Endodermal cell (in vitro differentiated cells): Measurements from ENCODE around the gene SRCAP. TPM values are rescaled to one million over a fixed set of nuclear protein-coding genes. Genes with fewer than 3 reads are reported as not detected.

ENCODE experiments used
- DNase-seq: peaks from one replicate; pipeline ENCODE4 v3.0.0-alpha.2; 2017
- H3K27ac ChIP-seq: 2 replicates; pipeline ENCODE4 v1.5.1; 2013; ENCODE audit warnings: mild to moderate bottlenecking, low read depth, low read length, moderate library complexity
- H3K27me3 ChIP-seq: 2 replicates; pipeline ENCODE4 v1.6.1; 2013; ENCODE audit warnings: mild to moderate bottlenecking, low read length, moderate library complexity; ENCODE audit not compliant: insufficient read depth, control insufficient read depth, poor library complexity, severe bottlenecking
- H3K36me3 ChIP-seq: 2 replicates; pipeline ENCODE4 v1.7.0; 2013; ENCODE audit warnings: mild to moderate bottlenecking, low read length, moderate library complexity; ENCODE audit not compliant: control insufficient read depth, insufficient read depth
- H3K4me1 ChIP-seq: one replicate; pipeline ENCODE4 v1.7.0; 2013; ENCODE audit warnings: low read length; ENCODE audit not compliant: control insufficient read depth, insufficient read depth
- H3K4me3 ChIP-seq: 2 replicates; pipeline ENCODE4 v1.5.1; 2013; ENCODE audit warnings: mild to moderate bottlenecking, low read length, moderate library complexity
- H3K9ac ChIP-seq: 2 replicates; pipeline ENCODE4 v1.6.1; 2013; ENCODE audit warnings: mild to moderate bottlenecking, low read length, moderate library complexity; ENCODE audit not compliant: poor library complexity, severe bottlenecking; ENCODE audit errors: extremely low read depth
- H3K9me3 ChIP-seq: 2 replicates; pipeline ENCODE4 v1.6.1; 2013; ENCODE audit warnings: mild to moderate bottlenecking, low read length, moderate library complexity; ENCODE audit not compliant: control insufficient read depth
- H3K27ac Mint-ChIP-seq: 2 replicates; pipeline ENCODE4 v1.8.0; 2020; ENCODE audit warnings: mixed read lengths
- H3K27me3 Mint-ChIP-seq: 2 replicates; pipeline ENCODE4 v1.8.0; 2021; ENCODE audit warnings: mild to moderate bottlenecking, mixed read lengths; ENCODE audit not compliant: insufficient read depth
- H3K36me3 Mint-ChIP-seq: 2 replicates; pipeline ENCODE4 v1.8.0; 2020; ENCODE audit warnings: low read depth, mixed read lengths
- H3K4me1 Mint-ChIP-seq: 2 replicates; pipeline ENCODE4 v1.8.0; 2020; ENCODE audit warnings: mixed read lengths
- H3K4me3 Mint-ChIP-seq: 2 replicates; pipeline ENCODE4 v1.8.0; 2020; ENCODE audit warnings: mild to moderate bottlenecking, moderate library complexity, mixed read lengths
- H3K9me3 Mint-ChIP-seq: 2 replicates; pipeline ENCODE4 v1.8.0; 2020; ENCODE audit warnings: mild to moderate bottlenecking, mixed read lengths
- WGBS, 2 experiments: methylation state at CpG; one replicate each; pipeline versions ENCODE4 v1.1.5 to v1.1.7; 2013; ENCODE audit warnings: missing lambda C conversion rate in 2 of 2, mixed read lengths in 1 of 2; ENCODE audit not compliant: insufficient coverage in 1 of 2, insufficient read length in 1 of 2; 5-methylcytosine and 5-hydroxymethylcytosine counted together
- total RNA-seq, 2 donors: library from RNA; stranded (reverse); fragmentation: NEBNext Ultra II Directional in 1 of 2; extraction: Animal tissue kit (Norgen Biotek cat#: 25700) in 1 of 2; gene quantifications; 2 replicates in 1 of 2; 3 replicates in 1 of 2; pipeline ENCODE4 v1.2.1, GENCODE V29; 2021
- TF ChIP-seq, protein P1 (sequence below): fragments of 200-600 bp; sonication (generic); conservative IDR thresholded peaks from 2 replicates; pipeline ENCODE4 v1.5.0; 2021; ENCODE audit warnings: antibody characterized with exemption, mild to moderate bottlenecking

SRCAP gene
- total RNA-seq, 2 donors from 2014 or later: 57.7 to 66.9 TPM

DNA sequence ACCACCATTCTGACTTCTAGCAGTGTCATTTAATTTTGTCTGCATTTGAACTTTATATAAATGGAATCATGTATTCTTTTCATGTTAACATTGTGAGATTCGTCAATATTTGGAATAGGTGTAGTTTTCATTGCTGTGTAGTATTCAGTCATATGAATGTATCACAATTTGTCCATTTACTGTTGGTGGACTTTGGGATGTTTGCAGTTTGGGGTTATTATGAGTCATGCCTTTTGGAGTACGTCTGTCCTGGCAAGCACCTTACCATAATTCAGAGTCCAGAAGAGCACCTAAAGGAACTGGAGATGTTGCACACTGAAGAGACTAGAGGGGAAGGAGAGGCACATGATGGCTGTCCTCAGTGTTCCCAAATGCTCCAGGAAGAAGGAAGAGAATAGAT, 46.1 kb downstream of the SRCAP start:
- no peak overlapping the region for H3K4me3 ChIP-seq
- H3K9ac ChIP-seq: no peak overlapping the region
- TF ChIP-seq, protein P1, sequence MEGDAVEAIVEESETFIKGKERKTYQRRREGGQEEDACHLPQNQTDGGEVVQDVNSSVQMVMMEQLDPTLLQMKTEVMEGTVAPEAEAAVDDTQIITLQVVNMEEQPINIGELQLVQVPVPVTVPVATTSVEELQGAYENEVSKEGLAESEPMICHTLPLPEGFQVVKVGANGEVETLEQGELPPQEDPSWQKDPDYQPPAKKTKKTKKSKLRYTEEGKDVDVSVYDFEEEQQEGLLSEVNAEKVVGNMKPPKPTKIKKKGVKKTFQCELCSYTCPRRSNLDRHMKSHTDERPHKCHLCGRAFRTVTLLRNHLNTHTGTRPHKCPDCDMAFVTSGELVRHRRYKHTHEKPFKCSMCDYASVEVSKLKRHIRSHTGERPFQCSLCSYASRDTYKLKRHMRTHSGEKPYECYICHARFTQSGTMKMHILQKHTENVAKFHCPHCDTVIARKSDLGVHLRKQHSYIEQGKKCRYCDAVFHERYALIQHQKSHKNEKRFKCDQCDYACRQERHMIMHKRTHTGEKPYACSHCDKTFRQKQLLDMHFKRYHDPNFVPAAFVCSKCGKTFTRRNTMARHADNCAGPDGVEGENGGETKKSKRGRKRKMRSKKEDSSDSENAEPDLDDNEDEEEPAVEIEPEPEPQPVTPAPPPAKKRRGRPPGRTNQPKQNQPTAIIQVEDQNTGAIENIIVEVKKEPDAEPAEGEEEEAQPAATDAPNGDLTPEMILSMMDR: no peak
- peaks cover 50% of the 10 kb centered on the region for H3K36me3 ChIP-seq
- peaks cover 36% of the 10 kb centered on the region for H3K36me3 Mint-ChIP-seq
- H3K9me3 Mint-ChIP-seq: no peaks in the 10 kb centered on the region
- H3K4me3 Mint-ChIP-seq: no peak overlapping the region
- WGBS, 2 experiments: 93 to 100% methylated on average over 1 to 2 of the region's 2 CpGs
- no peaks in the 10 kb centered on the region for H3K27me3 ChIP-seq
- no peak for DNase-seq
- H3K4me1 Mint-ChIP-seq: peaks cover 13% of the 10 kb centered on the region
- H3K27ac Mint-ChIP-seq: no peak overlapping the region
- no peaks in the 10 kb centered on the region for H3K4me1 ChIP-seq
- no peak overlapping the region for H3K27ac ChIP-seq
- no peaks in the 10 kb centered on the region for H3K27me3 Mint-ChIP-seq
- no peaks in the 10 kb centered on the region for H3K9me3 ChIP-seq

DNA sequence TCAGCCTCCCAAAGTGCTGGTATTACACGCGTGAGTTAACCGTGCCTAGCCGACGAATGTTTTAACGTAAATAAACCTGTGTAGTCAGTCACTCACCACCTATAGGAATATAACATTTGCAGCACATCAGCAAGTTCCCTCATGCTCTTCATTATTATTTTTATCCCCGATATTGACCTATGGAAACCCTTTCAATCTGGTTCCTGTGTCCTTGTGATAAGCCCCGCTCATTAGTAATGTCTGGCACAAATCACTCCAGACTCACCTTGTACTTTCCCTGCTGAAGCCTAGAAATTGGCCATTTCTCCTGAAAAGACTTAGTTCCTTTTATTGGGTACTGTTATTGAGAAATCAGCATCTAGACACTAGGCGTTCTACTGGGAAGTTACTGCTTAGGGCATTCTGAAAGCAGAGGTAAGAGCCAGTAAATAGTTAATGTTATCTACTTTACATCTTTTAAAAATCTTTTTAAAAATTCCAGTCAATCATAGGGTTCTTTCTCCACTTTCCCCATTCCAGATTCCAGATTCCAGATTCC, 47.7 kb downstream of the SRCAP start:
- Histone ChIP-seq H3K4me1 (no peaks in the 10 kb centered on the region), H3K27ac (no peak overlapping the region), H3K4me3 (no peak overlapping the region), H3K27me3 (no peaks in the 10 kb centered on the region), H3K36me3 (peaks cover 51% of the 10 kb centered on the region), H3K9ac (no peak overlapping the region), H3K9me3 (no peaks in the 10 kb centered on the region)
- H3K4me1 Mint-ChIP-seq: peaks cover 5% of the 10 kb centered on the region
- no peaks in the 10 kb centered on the region for H3K27me3 Mint-ChIP-seq
- DNase-seq: no peak
- H3K36me3 Mint-ChIP-seq: peaks cover 47% of the 10 kb centered on the region
- H3K27ac Mint-ChIP-seq: no peak overlapping the region
- TF ChIP-seq, protein P1: no peak
- H3K4me3 Mint-ChIP-seq: no peak overlapping the region
- WGBS, 2 experiments: 96 to 98% methylated on average over 8 to 9 of the region's 9 CpGs
- no peaks in the 10 kb centered on the region for H3K9me3 Mint-ChIP-seq

DNA sequence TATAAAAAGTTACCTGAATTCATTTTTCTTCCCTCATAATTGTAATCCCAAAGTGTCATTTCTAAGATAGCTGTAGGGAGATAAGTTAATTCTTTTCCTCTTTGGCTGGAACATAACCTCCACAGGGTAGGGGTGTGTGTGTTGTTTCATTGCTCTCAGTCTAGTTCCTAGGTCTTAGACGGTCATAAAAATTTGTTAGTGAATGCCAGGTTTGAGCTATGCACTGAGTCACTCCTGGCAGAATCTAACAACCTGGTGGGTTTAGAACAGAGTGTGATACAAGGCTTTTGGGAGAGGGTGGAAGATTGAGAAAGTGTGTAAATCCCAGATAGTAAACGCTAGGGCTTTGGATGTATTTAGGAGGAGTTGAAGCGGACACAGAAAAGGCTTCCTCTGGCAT, 48.4 kb downstream of the SRCAP start:
- H3K4me3 Mint-ChIP-seq: peak overlapping the region; percentile 86
- TF ChIP-seq, protein P1: no peak
- Histone ChIP-seq H3K36me3 (peaks cover 48% of the 10 kb centered on the region), H3K27me3 (no peaks in the 10 kb centered on the region), H3K27ac (no peak overlapping the region), H3K4me3 (peak overlapping the region; percentile 75), H3K4me1 (no peaks in the 10 kb centered on the region), H3K9me3 (no peaks in the 10 kb centered on the region), H3K9ac (peak overlapping the region; percentile 56)
- H3K9me3 Mint-ChIP-seq: no peaks in the 10 kb centered on the region
- peaks cover 5% of the 10 kb centered on the region for H3K4me1 Mint-ChIP-seq
- H3K27me3 Mint-ChIP-seq: no peaks in the 10 kb centered on the region
- H3K27ac Mint-ChIP-seq: peak overlapping the region; percentile 95
- peaks cover 42% of the 10 kb centered on the region for H3K36me3 Mint-ChIP-seq
- no peak for DNase-seq
- WGBS, 2 experiments: 74% methylated on average over 2 to 3 of the region's 3 CpGs
